HepG2 (cell line): ENCODE results near the gene SURF2. TPM values are rescaled to one million over a fixed set of nuclear protein-coding genes. Genes with fewer than 3 reads are reported as not detected.

Experiments
- ATF7 ChIP-seq, 2 experiments: fragments of 450-650 bp in 1 of 2; sonication (generic) in 1 of 2; formaldehyde crosslinking in 1 of 2; IDR thresholded peaks; 2 replicates each; pipeline versions ENCODE4 v1.4.0 to v1.6.1; 2016 to 2020; ENCODE audit warnings: antibody characterized with exemption in 1 of 2, mild to moderate bottlenecking in 1 of 2, missing genetic modification reagents in 1 of 2
- GTF2F1 ChIP-seq: fragments of 150-350 bp; IDR thresholded peaks from 2 replicates; pipeline ENCODE4 v1.6.1; 2014; ENCODE audit warnings: low read length
- HES4 ChIP-seq: sonication (generic); formaldehyde crosslinking; IDR thresholded peaks from 2 replicates; pipeline ENCODE4 v1.9.0; 2021; ENCODE audit warnings: mild to moderate bottlenecking, missing genetic modification reagents, borderline replicate concordance
- IKZF4 ChIP-seq: sonication (generic); formaldehyde crosslinking; IDR thresholded peaks from 2 replicates; pipeline ENCODE4 v1.5.1; 2020; ENCODE audit warnings: borderline replicate concordance, mild to moderate bottlenecking, low read depth, missing genetic modification reagents; ENCODE audit errors: not compliant biosample characterization
- JUN ChIP-seq: sonication (generic); formaldehyde crosslinking; IDR thresholded peaks from 2 replicates; pipeline ENCODE4 v1.4.0; 2020; ENCODE audit warnings: mild to moderate bottlenecking, missing genetic modification reagents
- KLF12 ChIP-seq: sonication (generic); formaldehyde crosslinking; IDR thresholded peaks from 2 replicates; pipeline ENCODE4 v1.4.0; 2020; ENCODE audit warnings: missing genetic modification reagents, borderline replicate concordance
- MNT ChIP-seq: fragments of 450-650 bp; IDR thresholded peaks from 2 replicates; pipeline ENCODE4 v1.6.1; 2016
- SMC3 ChIP-seq: IDR thresholded peaks from 2 replicates; pipeline ENCODE4 v1.6.1; 2011; ENCODE audit warnings: low read length, improper control_type of control experiment
- SP1 ChIP-seq, 2 experiments: fragments of 450-650 bp in 1 of 2; sonication (generic) in 1 of 2; formaldehyde crosslinking in 1 of 2; IDR thresholded peaks; 2 replicates each; pipeline versions ENCODE4 v1.4.0 to v1.6.1; 2016 to 2020; ENCODE audit warnings: missing genetic modification reagents in 1 of 2
- SUZ12 ChIP-seq: fragments of 150-350 bp; IDR thresholded peaks from 2 replicates; pipeline ENCODE4 v1.6.1; 2014; ENCODE audit warnings: low read depth, low read length
- TEAD3 ChIP-seq: optimal IDR thresholded peaks from 2 replicates; pipeline ENCODE3; 2016; ENCODE audit warnings: borderline replicate concordance
- THAP11 ChIP-seq: IDR thresholded peaks from 2 replicates; pipeline ENCODE4 v1.6.1; 2016; ENCODE audit warnings: missing biosample characterization, missing genetic modification reagents
- ZBTB46 ChIP-seq: sonication (generic); formaldehyde crosslinking; IDR thresholded peaks from 2 replicates; pipeline ENCODE4 v1.4.0; 2020; ENCODE audit warnings: mild to moderate bottlenecking, missing genetic modification reagents, borderline replicate concordance
- ZC3H13 ChIP-seq: sonication (generic); formaldehyde crosslinking; IDR thresholded peaks from 2 replicates; pipeline ENCODE4 v1.8.1; 2023; ENCODE audit warnings: mild to moderate bottlenecking, missing genetic modification reagents, moderate library complexity
- ZFP36 ChIP-seq: fragments of 150-350 bp; IDR thresholded peaks from 2 replicates; pipeline ENCODE4 v1.6.1; 2018; ENCODE audit warnings: borderline replicate concordance, low read length, low read depth; ENCODE audit not compliant: partially characterized antibody
- ZNF232 ChIP-seq: sonication (generic); formaldehyde crosslinking; IDR thresholded peaks from 2 replicates; pipeline ENCODE4 v1.4.0; 2020; ENCODE audit warnings: missing genetic modification reagents, borderline replicate concordance
- ZNF280D ChIP-seq: sonication (generic); formaldehyde crosslinking; IDR thresholded peaks from 2 replicates; pipeline ENCODE4 v1.5.1; 2020; ENCODE audit warnings: mild to moderate bottlenecking, missing genetic modification reagents
- ZNF333 ChIP-seq: sonication (generic); formaldehyde crosslinking; IDR thresholded peaks from 2 replicates; pipeline ENCODE4 v1.4.0; 2020; ENCODE audit warnings: mild to moderate bottlenecking, missing genetic modification reagents, borderline replicate concordance
- ZNF460 ChIP-seq: sonication (generic); formaldehyde crosslinking; IDR thresholded peaks from 2 replicates; pipeline ENCODE4 v1.5.1; 2020; ENCODE audit warnings: missing genetic modification reagents, mild to moderate bottlenecking, borderline replicate concordance
- ZNF567 ChIP-seq: sonication (generic); formaldehyde crosslinking; IDR thresholded peaks from 2 replicates; pipeline ENCODE4 v1.8.1; 2023; ENCODE audit warnings: mild to moderate bottlenecking, missing genetic modification reagents, borderline replicate concordance
- ZNF577 ChIP-seq: sonication (generic); formaldehyde crosslinking; IDR thresholded peaks from 2 replicates; pipeline ENCODE4 v1.4.0; 2020; ENCODE audit warnings: mild to moderate bottlenecking, low read depth, missing genetic modification reagents, borderline replicate concordance
- ZNF766 ChIP-seq: sonication (generic); formaldehyde crosslinking; IDR thresholded peaks from 2 replicates; pipeline ENCODE4 v1.5.0; 2020; ENCODE audit warnings: missing genetic modification reagents, borderline replicate concordance
- ZSCAN30 ChIP-seq: sonication (generic); formaldehyde crosslinking; IDR thresholded peaks from 2 replicates; pipeline ENCODE4 v1.5.0; 2020; ENCODE audit warnings: mild to moderate bottlenecking, missing genetic modification reagents
- polyA plus RNA-seq, 8 experiments: library from polyadenylated mRNA; depleted of rRNA in 3 of 8; stranded (reverse) in 7 of 8; unstranded in 1 of 8; fragments of >200 nt; fragmentation: Illumina TruSeq in 4 of 8; extraction: Trizol in 4 of 8; gene quantifications; 2 replicates each; pipeline versions ENCODE4 v1.2.1 to v1.2.3, GENCODE V29; 2011 to 2016; ENCODE audit warnings: low read depth in 4 of 8, missing spikeins in 1 of 8, mixed read lengths in 1 of 8; ENCODE audit not compliant: insufficient read depth in 1 of 8
- total RNA-seq, 5 experiments: library from RNA; depleted of rRNA; stranded (reverse); fragments of >200 nt; fragmentation: Illumina TruSeq; extraction: Trizol; gene quantifications; 2 replicates each; pipeline ENCODE4 v1.2.3, GENCODE V29; 2016; ENCODE audit warnings: low read depth in 1 of 5

The SURF2 gene
- total and polyA plus RNA-seq, 2 of the 13 experiments (the other 11 are each of a cell fraction or from before 2014, with no cell fraction given), result 6.3 to 13.6 TPM

GRCh38 chr9:133347985-133348717 is 8.2 kb upstream of the SURF2 start, which contains the start of the genes MED22 and RPL7A (continued):
- no peak for TF ChIP-seq SP1 (IDR thresholded peaks at IDR 0.05)
- 0 out of 2 replicates have a peak, but pooled peaks have one; percentile 17 for TF ChIP-seq SP1 (CRISPR knock-in tag; IDR thresholded peaks at IDR 0.05)
- TF ChIP-seq ZNF333, result peak; percentile 26; the same call in 1 of the 2 replicates
- peak; percentile 64 for TF ChIP-seq TEAD3
- TF ChIP-seq THAP11 (CRISPR knock-in tag), result peak; percentile 87
- TF ChIP-seq IKZF4 (CRISPR knock-in tag), result no peak
- peak; percentile 28; the same call in 1 of the 2 replicates for TF ChIP-seq SUZ12
- no peak for TF ChIP-seq KLF12 (CRISPR knock-in tag)
- TF ChIP-seq ZNF280D (CRISPR knock-in tag), result no peak
- TF ChIP-seq ZC3H13, result peak; percentile 81; the same call in 1 of the 2 replicates
- TF ChIP-seq ZFP36, result no peak
- TF ChIP-seq GTF2F1, result no peak
- TF ChIP-seq ZSCAN30 (CRISPR knock-in tag), result peak; percentile 23; the same call in 1 of the 2 replicates
- TF ChIP-seq HES4, result no peak; the same call in 1 of the 2 replicates
- TF ChIP-seq ZNF567, result no peak; the same call in 1 of the 2 replicates
- no peak for TF ChIP-seq MNT
- no peak for TF ChIP-seq ZNF460 (CRISPR knock-in tag)
- TF ChIP-seq ATF7 (IDR thresholded peaks at IDR 0.05), result no peak
- TF ChIP-seq ATF7 (CRISPR knock-in tag; IDR thresholded peaks at IDR 0.05), result no peak
- TF ChIP-seq ZNF766 (CRISPR knock-in tag), result 0 out of 2 replicates have a peak, but pooled peaks have one; percentile 29
- TF ChIP-seq ZNF232 (CRISPR knock-in tag), result peak; percentile 84; the same call in 1 of the 2 replicates
- no peak for TF ChIP-seq JUN
- no peak for TF ChIP-seq ZBTB46 (CRISPR knock-in tag)
- TF ChIP-seq ZNF577 (CRISPR knock-in tag), result no peak
- TF ChIP-seq SMC3, result no peak
